OCI-LY1 (cell line): ENCODE results near the gene CRYBG2.
"Not testable (repeated sequence)": the region's sequence is repeated elsewhere in the genome, so short reads cannot be mapped to it uniquely, and the experiment has no call there.

Source experiments
- H2AFZ ChIP-seq: fragments of 200-600 bp; sonication (generic), shearing (Covaris generic); 2 replicates; pipeline ENCODE4 v1.6.0; 2014; ENCODE audit warnings: antibody characterized with exemption, mild to moderate bottlenecking, low read length
- H3F3A ChIP-seq: fragments of 200-600 bp; sonication (generic), shearing (Covaris generic); 2 replicates; pipeline ENCODE4 v1.6.0; 2014; ENCODE audit warnings: mild to moderate bottlenecking, antibody characterized with exemption, low read length, moderate library complexity; ENCODE audit not compliant: insufficient read depth
- H3K27ac ChIP-seq: fragments of 200-600 bp; sonication (generic); 2 replicates; pipeline ENCODE4 v1.5.1; 2014; ENCODE audit warnings: low read length, mixed run types, mild to moderate bottlenecking, low read depth; ENCODE audit not compliant: poor library complexity, severe bottlenecking
- H3K27me3 ChIP-seq: fragments of 200-600 bp; sonication (generic); 2 replicates; pipeline ENCODE4 v1.6.0; 2014; ENCODE audit warnings: antibody characterized with exemption, mild to moderate bottlenecking, low read length, moderate library complexity; ENCODE audit not compliant: insufficient read depth
- H3K36me3 ChIP-seq: fragments of 200-600 bp; sonication (generic); 2 replicates; pipeline ENCODE4 v1.6.1; 2014; ENCODE audit warnings: mild to moderate bottlenecking, antibody characterized with exemption, low read length, moderate library complexity, mixed read lengths; ENCODE audit not compliant: insufficient read depth
- H3K4me1 ChIP-seq: fragments of 200-600 bp; sonication (generic); 2 replicates; pipeline ENCODE4 v1.5.1; 2014; ENCODE audit warnings: mild to moderate bottlenecking, low read length, moderate library complexity; ENCODE audit not compliant: insufficient read depth, severe bottlenecking
- H3K4me2 ChIP-seq: fragments of 200-600 bp; sonication (generic), shearing (Covaris generic); 2 replicates; pipeline ENCODE4 v1.6.1; 2014; ENCODE audit warnings: low read length
- H3K4me3 ChIP-seq: fragments of 200-600 bp; sonication (generic); 2 replicates; pipeline ENCODE4 v1.5.1; 2014; ENCODE audit warnings: low read length, low read depth, mild to moderate bottlenecking, mixed read lengths; ENCODE audit not compliant: poor library complexity, severe bottlenecking
- H3K79me2 ChIP-seq: fragments of 200-600 bp; shearing (Covaris generic); 2 replicates; pipeline ENCODE4 v1.6.1; 2016; ENCODE audit warnings: mixed run types, low read length, mixed read lengths; ENCODE audit not compliant: insufficient read depth
- H3K9ac ChIP-seq: fragments of 200-600 bp; sonication (generic), shearing (Covaris generic); 2 replicates; pipeline ENCODE4 v1.6.1; 2014; ENCODE audit warnings: mild to moderate bottlenecking, low read length, mixed read lengths
- H3K9me2 ChIP-seq: fragments of 200-600 bp; sonication (generic), shearing (Covaris generic); 2 replicates; pipeline ENCODE4 v1.6.1; 2014; ENCODE audit warnings: low read depth, mild to moderate bottlenecking, low read length, mixed read lengths
- H3K9me3 ChIP-seq: fragments of 200-600 bp; shearing (Covaris generic); 2 replicates; pipeline ENCODE4 v1.6.1; 2014; ENCODE audit warnings: low read length, mixed read lengths
- H4K20me1 ChIP-seq: fragments of 200-600 bp; sonication (generic), shearing (Covaris generic); 2 replicates; pipeline ENCODE4 v1.6.0; 2016; ENCODE audit warnings: mild to moderate bottlenecking, low read length; ENCODE audit not compliant: insufficient read depth
- EZH2 ChIP-seq: fragments of 200-600 bp; sonication (generic), shearing (Covaris generic); IDR thresholded peaks from 2 replicates; pipeline ENCODE4 v1.8.0; 2017; ENCODE audit warnings: borderline replicate concordance, mixed run types, mild to moderate bottlenecking, antibody characterized with exemption, low read length, moderate library complexity, mixed read lengths
- TF ChIP-seq, protein P1 (sequence below): fragments of 200-600 bp; sonication (generic), shearing (Covaris generic); IDR thresholded peaks from 2 replicates; pipeline ENCODE4 v1.5.1; 2017; ENCODE audit warnings: mild to moderate bottlenecking, antibody characterized with exemption, low read length, moderate library complexity, mixed read lengths

The CRYBG2 gene

GRCh38 chr1:26337206-26337535, 16.8 kb downstream of the CRYBG2 start:
- Histone ChIP-seq H3K4me3 (no peak overlapping the region), H3K27me3 (no peaks in the 10 kb centered on the region), H3K4me2 (no peak overlapping the region; the same call in 1 of the 2 replicates), H3K9me3 (no peaks in the 10 kb centered on the region), H3K79me2 (no peaks in the 10 kb centered on the region), H3F3A (no peaks in the 10 kb centered on the region), H3K9ac (no peak overlapping the region; the same call in 1 of the 2 replicates), H4K20me1 (no peaks in the 10 kb centered on the region), H2AFZ (no peak overlapping the region), H3K36me3 (no peaks in the 10 kb centered on the region), H3K27ac (no peak overlapping the region), H3K4me1 (peaks cover 21% of the 10 kb centered on the region), H3K9me2 (no peaks in the 10 kb centered on the region)
- TF ChIP-seq, protein P1, sequence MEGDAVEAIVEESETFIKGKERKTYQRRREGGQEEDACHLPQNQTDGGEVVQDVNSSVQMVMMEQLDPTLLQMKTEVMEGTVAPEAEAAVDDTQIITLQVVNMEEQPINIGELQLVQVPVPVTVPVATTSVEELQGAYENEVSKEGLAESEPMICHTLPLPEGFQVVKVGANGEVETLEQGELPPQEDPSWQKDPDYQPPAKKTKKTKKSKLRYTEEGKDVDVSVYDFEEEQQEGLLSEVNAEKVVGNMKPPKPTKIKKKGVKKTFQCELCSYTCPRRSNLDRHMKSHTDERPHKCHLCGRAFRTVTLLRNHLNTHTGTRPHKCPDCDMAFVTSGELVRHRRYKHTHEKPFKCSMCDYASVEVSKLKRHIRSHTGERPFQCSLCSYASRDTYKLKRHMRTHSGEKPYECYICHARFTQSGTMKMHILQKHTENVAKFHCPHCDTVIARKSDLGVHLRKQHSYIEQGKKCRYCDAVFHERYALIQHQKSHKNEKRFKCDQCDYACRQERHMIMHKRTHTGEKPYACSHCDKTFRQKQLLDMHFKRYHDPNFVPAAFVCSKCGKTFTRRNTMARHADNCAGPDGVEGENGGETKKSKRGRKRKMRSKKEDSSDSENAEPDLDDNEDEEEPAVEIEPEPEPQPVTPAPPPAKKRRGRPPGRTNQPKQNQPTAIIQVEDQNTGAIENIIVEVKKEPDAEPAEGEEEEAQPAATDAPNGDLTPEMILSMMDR, result no peak
- TF ChIP-seq EZH2, result no peak

- TF ChIP-seq, protein P1, result no peak
- TF ChIP-seq EZH2, result no peak
- no peaks in the 10 kb centered on the region for H3K9me2 ChIP-seq
- no peaks in the 10 kb centered on the region for H3K9me3 ChIP-seq
- H3K9ac ChIP-seq, result no peak overlapping the region; the same call in 1 of the 2 replicates
- H3K4me3 ChIP-seq, result peak overlapping the region; percentile 73
- H3K4me2 ChIP-seq, result peak overlapping the region; percentile 89
- no peaks in the 10 kb centered on the region for H3K79me2 ChIP-seq
- peaks cover 21% of the 10 kb centered on the region for H3K4me1 ChIP-seq
- H3K27ac ChIP-seq, result no peak overlapping the region
- no peaks in the 10 kb centered on the region for H3K36me3 ChIP-seq
- no peaks in the 10 kb centered on the region for H3K27me3 ChIP-seq
- H4K20me1 ChIP-seq, result no peaks in the 10 kb centered on the region
- no peaks in the 10 kb centered on the region for H3F3A ChIP-seq
- no peak overlapping the region for H2AFZ ChIP-seq
These were observed 17.3 kb downstream of the CRYBG2 start for GRCh38 chr1:26336477-26337205.

DNA sequence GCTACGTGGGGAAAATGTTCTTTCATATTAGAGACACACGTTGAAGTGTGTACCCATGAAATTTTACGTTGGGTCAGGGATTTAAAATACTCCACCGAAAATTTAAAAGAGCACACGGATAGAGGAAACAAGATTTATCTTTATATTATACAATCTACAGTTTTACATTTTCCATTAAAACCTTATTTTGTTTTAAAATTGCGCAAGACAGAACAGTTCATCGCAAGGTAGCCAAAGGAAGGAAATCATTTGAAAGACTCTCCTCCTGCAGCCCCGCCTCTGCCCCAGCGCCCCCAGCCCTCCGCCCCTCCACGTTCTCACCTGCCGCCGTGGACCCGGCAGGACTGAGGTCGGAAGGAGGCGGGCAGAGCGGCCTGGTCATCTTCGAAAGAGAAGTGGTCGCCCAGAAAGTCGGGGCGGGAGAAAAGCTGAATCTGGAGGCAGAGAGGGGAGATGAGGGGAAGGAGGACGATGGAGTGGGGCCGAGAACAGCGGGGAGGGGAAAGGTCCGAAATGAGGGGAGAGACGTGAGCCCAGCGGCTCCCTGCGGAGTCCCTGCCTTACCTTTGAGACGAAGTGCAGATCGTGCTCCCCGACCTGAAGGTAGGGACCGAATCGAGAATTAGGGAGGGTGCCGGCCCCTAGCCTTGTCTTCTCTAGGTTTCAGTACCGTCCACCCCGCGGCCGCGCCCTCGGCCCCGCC, 18.0 kb downstream of the CRYBG2 start:
- Histone ChIP-seq H2AFZ (0 out of 2 replicates have a peak overlapping the region, but pooled peaks have one; percentile 36), H3F3A (no peaks in the 10 kb centered on the region), H3K9me2 (no peaks in the 10 kb centered on the region), H3K36me3 (no peaks in the 10 kb centered on the region), H4K20me1 (no peaks in the 10 kb centered on the region), H3K79me2 (no peaks in the 10 kb centered on the region), H3K27ac (no peak overlapping the region), H3K9me3 (no peaks in the 10 kb centered on the region), H3K4me2 (peak overlapping the region; percentile 89), H3K27me3 (no peaks in the 10 kb centered on the region), H3K9ac (peak overlapping the region; percentile 61), H3K4me3 (peak overlapping the region; percentile 73), H3K4me1 (peaks cover 21% of the 10 kb centered on the region)
- no peak for TF ChIP-seq EZH2
- TF ChIP-seq, protein P1, result no peak

- not testable (repeated sequence) for H3K27ac ChIP-seq, H3K9me2 ChIP-seq, H4K20me1 ChIP-seq, H3K4me2 ChIP-seq, H3K4me3 ChIP-seq, H3K79me2 ChIP-seq, H3K9me3 ChIP-seq, H2AFZ ChIP-seq, H3K36me3 ChIP-seq, H3K9ac ChIP-seq, H3F3A ChIP-seq, H3K27me3 ChIP-seq
- peaks cover 23% of the 10 kb centered on the region for H3K4me1 ChIP-seq
These were observed 20.6 kb downstream of the CRYBG2 start for GRCh38 chr1:26333312-26333711.
